ENCODE results near the gene SDHAF1.

DNA sequence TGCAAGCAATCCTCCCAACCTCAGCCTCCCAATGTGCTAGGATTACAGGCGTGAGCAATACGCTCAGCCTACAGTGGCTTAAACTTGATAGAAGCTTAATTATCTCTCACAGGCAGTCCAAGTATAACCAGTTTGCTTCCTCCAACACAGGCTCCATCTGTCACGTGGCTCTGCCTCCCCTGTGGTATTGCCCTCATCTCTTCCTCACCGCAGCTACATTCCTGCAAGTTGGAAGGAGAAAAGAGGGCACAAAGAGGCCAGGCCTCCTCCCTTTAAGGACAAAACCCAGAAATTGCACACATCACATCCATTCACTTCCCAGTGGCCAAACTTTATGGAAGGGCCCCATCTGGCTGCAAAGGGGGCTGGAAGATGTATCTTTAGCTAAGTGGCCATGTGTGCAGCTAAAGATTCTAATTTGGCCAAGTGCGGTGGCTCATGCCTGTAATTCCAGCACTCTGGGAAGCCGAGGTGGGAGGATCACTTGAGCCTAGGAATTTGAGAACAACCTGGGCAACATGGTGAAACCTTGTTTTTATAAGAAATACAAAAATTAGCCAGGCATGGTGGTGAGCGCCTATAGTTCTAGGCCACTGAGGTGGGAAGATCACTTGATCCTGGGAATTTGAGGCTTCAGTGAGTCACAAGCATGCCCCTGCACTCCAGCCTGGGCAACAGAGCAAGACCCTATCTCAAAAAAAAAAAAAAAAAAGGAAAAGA, 3.1 kb upstream of the SDHAF1 start:
- no peak for TF ChIP-seq ISL1 (CRISPR knock-in tag; IDR thresholded peaks at IDR 0.05)
- no peak for TF ChIP-seq BACH2 (CRISPR knock-in tag; IDR thresholded peaks at IDR 0.05; ENCODE audit: borderline replicate concordance)
- no peak for TF ChIP-seq TOX (CRISPR knock-in tag; IDR thresholded peaks at IDR 0.05; ENCODE audit: borderline replicate concordance)
- TF ChIP-seq TSHZ2 (CRISPR knock-in tag; IDR thresholded peaks at IDR 0.05): no peak
- no peak for TF ChIP-seq ARNTL (CRISPR knock-in tag; IDR thresholded peaks at IDR 0.05; ENCODE audit: borderline replicate concordance, low read depth)
- no peak for TF ChIP-seq PPARA (CRISPR knock-in tag; IDR thresholded peaks at IDR 0.05; ENCODE audit: borderline replicate concordance)
- TF ChIP-seq, protein P1, sequence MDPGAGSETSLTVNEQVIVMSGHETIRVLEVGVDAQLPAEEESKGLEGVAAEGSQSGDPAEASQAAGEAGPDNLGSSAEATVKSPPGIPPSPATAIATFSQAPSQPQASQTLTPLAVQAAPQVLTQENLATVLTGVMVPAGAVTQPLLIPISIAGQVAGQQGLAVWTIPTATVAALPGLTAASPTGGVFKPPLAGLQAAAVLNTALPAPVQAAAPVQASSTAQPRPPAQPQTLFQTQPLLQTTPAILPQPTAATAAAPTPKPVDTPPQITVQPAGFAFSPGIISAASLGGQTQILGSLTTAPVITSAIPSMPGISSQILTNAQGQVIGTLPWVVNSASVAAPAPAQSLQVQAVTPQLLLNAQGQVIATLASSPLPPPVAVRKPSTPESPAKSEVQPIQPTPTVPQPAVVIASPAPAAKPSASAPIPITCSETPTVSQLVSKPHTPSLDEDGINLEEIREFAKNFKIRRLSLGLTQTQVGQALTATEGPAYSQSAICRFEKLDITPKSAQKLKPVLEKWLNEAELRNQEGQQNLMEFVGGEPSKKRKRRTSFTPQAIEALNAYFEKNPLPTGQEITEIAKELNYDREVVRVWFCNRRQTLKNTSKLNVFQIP (CRISPR knock-in tag; IDR thresholded peaks at IDR 0.05; ENCODE audit: borderline replicate concordance, low read depth): no peak
- TF ChIP-seq CREB5 (CRISPR knock-in tag; IDR thresholded peaks at IDR 0.05; ENCODE audit: low read depth): no peak

Data from SK-N-SH treated with all-trans-retinoic acid at 6 μM for 48 hours (cell line).